HAP-1 (cell line): ENCODE data around the gene KCNAB1.

ENCODE experiments used
- DNase-seq, 2 experiments: peaks; one replicate each; pipeline ENCODE4 v3.0.0-alpha.2; 2016 to 2020; ENCODE audit warnings: low spot score in 2 of 2
- H3K27me3 ChIP-seq: fragments of 250-450 bp; sonication (Bioruptor Pico); 2 replicates; pipeline ENCODE4 v1.5.1; 2020; ENCODE audit warnings: low read depth, mild to moderate bottlenecking, moderate library complexity
- H3K36me3 ChIP-seq: fragments of 250-450 bp; sonication (Bioruptor Pico); replicated peaks from 2 replicates; pipeline ENCODE4 v1.5.1; 2020; ENCODE audit warnings: mild to moderate bottlenecking
- H3K4me1 ChIP-seq: fragments of 250-450 bp; sonication (Bioruptor Pico); 2 replicates; pipeline ENCODE4 v1.5.1; 2020; ENCODE audit warnings: mild to moderate bottlenecking
- H3K4me3 ChIP-seq: fragments of 250-450 bp; sonication (Bioruptor Pico); 2 replicates; pipeline ENCODE4 v1.5.1; 2020; ENCODE audit warnings: mild to moderate bottlenecking, moderate library complexity
- H3K9me3 ChIP-seq: fragments of 250-450 bp; sonication (Bioruptor Pico); 2 replicates; pipeline ENCODE4 v1.5.1; 2020; ENCODE audit warnings: mild to moderate bottlenecking, moderate library complexity
- in situ Hi-C: fragments of 300-500 bp; cut with MboI; formaldehyde crosslinking; loops from 3 replicates; pipeline ENCODE4 v1.14.3; 2020; ENCODE audit warnings: low sequenced_read_pairs, inconsistent platforms, mixed read lengths

Gene KCNAB1

GRCh38 chr3:156483426-156483825 lies 363.0 kb downstream of the KCNAB1 start:
- Histone ChIP-seq H3K27me3 (peaks cover 12% of the 10 kb centered on the region), H3K9me3 (no peaks in the 10 kb centered on the region), H3K36me3 (no peaks in the 10 kb centered on the region), H3K4me3 (no peak overlapping the region), H3K4me1 (no peaks in the 10 kb centered on the region)
- no peak for DNase-seq
- in situ Hi-C loops: no loop called here

GRCh38 chr3:156483961-156484787 lies 363.8 kb downstream of the KCNAB1 start:
- H3K4me1 ChIP-seq: no peaks in the 10 kb centered on the region
- no peak overlapping the region for H3K4me3 ChIP-seq
- DNase-seq: no peak
- in situ Hi-C loops: no loop called here
- no peaks in the 10 kb centered on the region for H3K9me3 ChIP-seq
- H3K27me3 ChIP-seq: peaks cover 10% of the 10 kb centered on the region
- no peaks in the 10 kb centered on the region for H3K36me3 ChIP-seq

GRCh38 chr3:156488767-156489166 lies 368.4 kb downstream of the KCNAB1 start:
- in situ Hi-C loops: no loop called here
- Histone ChIP-seq H3K36me3 (no peaks in the 10 kb centered on the region), H3K9me3 (no peaks in the 10 kb centered on the region), H3K4me1 (no peaks in the 10 kb centered on the region), H3K4me3 (no peak overlapping the region), H3K27me3 (peaks cover 9% of the 10 kb centered on the region; the same call in 1 of the 2 replicates)
- DNase-seq: no peak

DNA sequence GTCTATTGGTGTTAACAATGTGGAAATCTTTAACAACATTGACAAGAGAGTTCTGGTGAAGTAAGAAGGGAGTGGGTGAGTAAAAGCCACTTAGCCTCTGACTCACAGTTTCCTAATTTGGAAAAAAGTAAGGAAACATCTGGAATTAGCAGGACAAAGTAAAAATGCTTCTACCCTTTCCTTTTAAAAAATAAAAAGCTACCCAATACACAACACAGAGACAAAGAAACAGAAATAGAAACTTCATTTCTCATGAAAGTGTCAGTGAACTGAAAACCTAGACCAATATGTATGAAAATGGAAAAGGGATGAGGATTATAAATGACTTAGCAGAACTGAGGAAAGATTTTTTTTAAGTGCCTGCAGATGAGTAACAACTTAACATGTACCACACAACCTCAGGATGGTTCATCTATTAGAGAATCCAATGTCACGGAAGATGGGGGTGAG lies 369.1 kb downstream of the KCNAB1 start:
- no peaks in the 10 kb centered on the region for H3K36me3 ChIP-seq
- no peak for DNase-seq
- H3K27me3 ChIP-seq: peaks cover 9% of the 10 kb centered on the region; the same call in 1 of the 2 replicates
- no peaks in the 10 kb centered on the region for H3K4me1 ChIP-seq
- in situ Hi-C loops: no loop called here
- no peaks in the 10 kb centered on the region for H3K9me3 ChIP-seq
- H3K4me3 ChIP-seq: no peak overlapping the region

GRCh38 chr3:156491192-156491591 lies 370.8 kb downstream of the KCNAB1 start:
- no peak for DNase-seq
- Histone ChIP-seq H3K4me1 (no peaks in the 10 kb centered on the region), H3K9me3 (no peaks in the 10 kb centered on the region), H3K4me3 (no peak overlapping the region), H3K27me3 (peaks cover 9% of the 10 kb centered on the region; the same call in 1 of the 2 replicates), H3K36me3 (no peaks in the 10 kb centered on the region)
- in situ Hi-C loops: no loop called here

- peaks cover under 1% of the 10 kb centered on the region; the same call in 1 of the 2 replicates for H3K9me3 ChIP-seq
- in situ Hi-C loops: no loop called here
Measured at GRCh38 chr3:156492801-156493261, 372.5 kb downstream of the KCNAB1 start.

GRCh38 chr3:156493887-156494286 lies 373.5 kb downstream of the KCNAB1 start:
- H3K4me1 ChIP-seq: no peaks in the 10 kb centered on the region
- in situ Hi-C loops: no loop called here
- no peak overlapping the region for H3K4me3 ChIP-seq
- no peak for DNase-seq
- H3K27me3 ChIP-seq: peaks cover 3% of the 10 kb centered on the region; the same call in 1 of the 2 replicates
- H3K36me3 ChIP-seq: no peaks in the 10 kb centered on the region
- peaks cover 3% of the 10 kb centered on the region; the same call in 1 of the 2 replicates for H3K9me3 ChIP-seq

More at GRCh38 chr3:156492801-156493261, 372.5 kb downstream of the KCNAB1 start:
- Histone ChIP-seq H3K4me1 (no peaks in the 10 kb centered on the region), H3K4me3 (no peak overlapping the region), H3K36me3 (no peaks in the 10 kb centered on the region), H3K27me3 (peaks cover 3% of the 10 kb centered on the region; the same call in 1 of the 2 replicates)
- DNase-seq: no peak

DNA sequence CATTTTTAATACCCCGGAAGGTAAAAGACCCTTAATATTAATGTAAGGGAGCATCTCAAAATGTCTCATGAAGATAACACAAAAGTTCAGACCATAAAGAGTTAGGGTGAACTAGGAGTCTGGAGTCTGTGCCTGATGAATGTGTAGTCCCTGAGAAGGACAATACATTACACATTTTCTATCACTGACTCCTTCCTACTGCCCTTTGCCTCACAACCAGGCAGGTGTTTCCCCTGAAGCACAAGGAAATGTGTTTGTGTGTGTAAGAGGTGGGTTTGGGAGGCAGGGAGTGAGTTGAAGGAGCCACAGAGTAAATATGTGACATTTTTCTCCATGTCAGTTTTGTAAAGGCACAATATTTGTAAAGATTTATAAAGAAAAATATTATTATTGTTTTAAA lies 375.4 kb downstream of the KCNAB1 start:
- no peak overlapping the region for H3K4me3 ChIP-seq
- H3K27me3 ChIP-seq: peaks cover 3% of the 10 kb centered on the region; the same call in 1 of the 2 replicates
- H3K9me3 ChIP-seq: peaks cover 3% of the 10 kb centered on the region; the same call in 1 of the 2 replicates
- no peaks in the 10 kb centered on the region for H3K4me1 ChIP-seq
- in situ Hi-C loops: no loop called here
- no peaks in the 10 kb centered on the region for H3K36me3 ChIP-seq
- DNase-seq: no peak

DNA sequence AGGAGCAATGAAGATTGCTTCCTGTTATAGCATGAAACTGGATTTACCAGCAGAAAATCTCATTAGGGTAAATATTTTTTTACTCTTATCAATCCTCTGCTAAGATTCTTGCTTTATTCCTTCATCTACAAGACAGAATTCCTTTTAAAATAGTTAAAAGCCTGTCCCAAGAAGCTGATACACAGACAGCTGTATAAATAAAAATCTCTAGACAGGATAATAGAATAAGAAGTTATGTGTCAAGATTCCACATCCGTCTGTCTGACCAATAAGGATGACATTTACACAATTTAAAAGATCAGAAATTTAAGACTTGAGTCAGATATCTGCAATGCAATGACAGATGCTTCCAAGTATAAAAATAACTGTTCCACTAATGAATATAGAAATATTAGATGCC lies 376.9 kb downstream of the KCNAB1 start:
- in situ Hi-C loops: no loop called here
- H3K4me1 ChIP-seq: no peaks in the 10 kb centered on the region
- H3K27me3 ChIP-seq: 0 out of 2 replicates have a peak, but pooled peaks cover 3% of the 10 kb centered on the region
- no peak for DNase-seq
- H3K4me3 ChIP-seq: no peak overlapping the region
- H3K9me3 ChIP-seq: peaks cover 3% of the 10 kb centered on the region; the same call in 1 of the 2 replicates
- no peaks in the 10 kb centered on the region for H3K36me3 ChIP-seq

GRCh38 chr3:156498307-156498706 lies 377.9 kb downstream of the KCNAB1 start:
- no peaks in the 10 kb centered on the region for H3K36me3 ChIP-seq
- no peak for DNase-seq
- peaks cover 3% of the 10 kb centered on the region; the same call in 1 of the 2 replicates for H3K9me3 ChIP-seq
- no peaks in the 10 kb centered on the region for H3K4me1 ChIP-seq
- H3K27me3 ChIP-seq: no peaks in the 10 kb centered on the region; the same call in 1 of the 2 replicates
- in situ Hi-C loops: no loop called here
- no peak overlapping the region for H3K4me3 ChIP-seq

- DNase-seq: no peak
- Histone ChIP-seq H3K4me3 (no peak overlapping the region), H3K27me3 (peaks cover 35% of the 10 kb centered on the region), H3K36me3 (no peaks in the 10 kb centered on the region), H3K4me1 (no peaks in the 10 kb centered on the region), H3K9me3 (no peaks in the 10 kb centered on the region)
- in situ Hi-C loops: loop anchor here (25.0 kb wide), 2 partner anchors 345 to 495 kb away; no protein-coding TSS in a partner anchor
Measured at GRCh38 chr3:156507285-156507684, 386.9 kb downstream of the KCNAB1 start.

- in situ Hi-C loops: loop anchor here (25.0 kb wide), 2 partner anchors 347 to 497 kb away; no protein-coding TSS in a partner anchor
- H3K4me1 ChIP-seq: no peaks in the 10 kb centered on the region
- no peaks in the 10 kb centered on the region for H3K36me3 ChIP-seq
- H3K27me3 ChIP-seq: peaks cover 30% of the 10 kb centered on the region
- H3K4me3 ChIP-seq: no peak overlapping the region
- DNase-seq: peak in 1 of 2 experiments; percentile 47
- H3K9me3 ChIP-seq: no peaks in the 10 kb centered on the region
Measured at GRCh38 chr3:156509189-156510174, 389.1 kb downstream of the KCNAB1 start.

DNA sequence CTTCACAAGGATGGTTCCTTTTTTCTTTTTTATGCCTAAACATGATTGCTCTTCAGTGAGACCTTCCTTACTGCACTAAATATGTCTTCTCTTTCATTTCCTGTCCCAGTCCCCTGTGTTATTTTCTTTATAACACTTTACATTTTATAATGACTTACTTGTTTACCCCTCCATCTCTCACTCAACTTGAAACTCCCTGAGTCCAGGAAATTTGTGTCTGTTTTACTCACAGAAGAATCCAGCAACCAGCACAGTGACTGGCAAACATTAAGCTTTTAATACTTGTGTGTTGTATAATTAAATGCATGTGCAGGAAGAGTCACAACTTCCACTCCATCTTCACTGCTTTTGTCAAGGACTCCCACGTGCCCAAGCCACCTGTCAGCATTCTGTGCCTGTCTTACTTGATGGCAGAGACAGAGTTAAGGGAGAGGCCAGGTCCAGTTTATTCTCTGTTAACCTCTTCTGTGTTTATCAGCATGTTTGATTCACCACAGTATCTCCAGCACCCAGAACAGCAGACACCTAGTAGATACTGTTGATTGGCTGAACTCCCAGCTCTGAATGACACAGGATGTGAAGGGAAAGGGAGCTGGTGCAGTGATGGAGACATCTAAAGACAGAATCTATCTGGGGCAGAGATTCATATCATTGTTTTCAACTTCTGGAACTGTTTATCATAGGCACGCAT lies 391.8 kb downstream of the KCNAB1 start:
- DNase-seq: no peak
- H3K4me1 ChIP-seq: 0 out of 2 replicates have a peak, but pooled peaks cover 3% of the 10 kb centered on the region
- no peaks in the 10 kb centered on the region for H3K9me3 ChIP-seq
- H3K27me3 ChIP-seq: peaks cover 38% of the 10 kb centered on the region
- H3K4me3 ChIP-seq: no peak overlapping the region
- no peaks in the 10 kb centered on the region for H3K36me3 ChIP-seq
- in situ Hi-C loops: loop anchor here (25.0 kb wide), 2 partner anchors 350 to 500 kb away; no protein-coding TSS in a partner anchor
